H9 (cell line): Measurements from ENCODE around the gene INSM2. TPM values are rescaled to one million over a fixed set of nuclear protein-coding genes. Genes with fewer than 3 reads are reported as not detected.

Experiments
- DNase-seq: peaks from one replicate; pipeline ENCODE4 v3.0.0-alpha.2; 2017
- H2AFZ ChIP-seq: one replicate; pipeline ENCODE4 v1.6.1; 2013; ENCODE audit warnings: mild to moderate bottlenecking, low read length, control low read depth, moderate library complexity
- H2AK5ac ChIP-seq: 2 replicates; pipeline ENCODE4 v1.6.1; 2013; ENCODE audit warnings: low read length, control low read depth, mixed read lengths; ENCODE audit not compliant: insufficient read length
- H2BK120ac ChIP-seq: one replicate; pipeline ENCODE4 v1.6.1; 2013; ENCODE audit warnings: low read depth, mild to moderate bottlenecking, low read length, control low read depth, inconsistent platforms; ENCODE audit not compliant: poor library complexity, severe bottlenecking
- H2BK12ac ChIP-seq: 2 replicates; pipeline ENCODE4 v1.6.1; 2013; ENCODE audit warnings: low read length, control low read depth, mixed read lengths, low read depth; ENCODE audit not compliant: insufficient read length
- H2BK15ac ChIP-seq: 2 replicates; pipeline ENCODE4 v1.6.1; 2013; ENCODE audit warnings: low read depth, low read length, control low read depth
- H2BK20ac ChIP-seq: one replicate; pipeline ENCODE4 v1.6.1; 2013; ENCODE audit warnings: low read depth, mild to moderate bottlenecking, low read length, control low read depth, inconsistent platforms; ENCODE audit not compliant: poor library complexity, severe bottlenecking
- H2BK5ac ChIP-seq: 2 replicates; pipeline ENCODE4 v1.6.1; 2013; ENCODE audit warnings: low read length, control low read depth, mixed read lengths; ENCODE audit not compliant: insufficient read length
- H3K14ac ChIP-seq: 2 replicates; pipeline ENCODE4 v1.6.1; 2013; ENCODE audit warnings: low read length, control low read depth; ENCODE audit not compliant: insufficient read depth
- H3K18ac ChIP-seq: 2 replicates; pipeline ENCODE4 v1.6.1; 2013; ENCODE audit warnings: low read depth, mild to moderate bottlenecking, mixed read lengths, low read length, control low read depth; ENCODE audit not compliant: insufficient read length
- H3K23ac ChIP-seq: 2 replicates; pipeline ENCODE4 v1.6.1; 2013; ENCODE audit warnings: low read length, control low read depth, mixed read lengths, low read depth; ENCODE audit not compliant: insufficient read length
- H3K23me2 ChIP-seq: 2 replicates; pipeline ENCODE4 v1.6.1; 2013; ENCODE audit warnings: low read depth, mild to moderate bottlenecking, mixed read lengths, low read length, control low read depth; ENCODE audit not compliant: insufficient read length, poor library complexity, severe bottlenecking
- H3K27ac ChIP-seq: 2 replicates; pipeline ENCODE4 v1.5.1; 2013; ENCODE audit warnings: low read length, control low read depth, mixed read lengths, low read depth; ENCODE audit not compliant: insufficient read length
- H3K27me3 ChIP-seq: 2 replicates; pipeline ENCODE4 v1.6.1; 2013; ENCODE audit warnings: low read length, control low read depth, inconsistent platforms; ENCODE audit not compliant: insufficient read depth
- H3K4ac ChIP-seq: 2 replicates; pipeline ENCODE4 v1.6.1; 2013; ENCODE audit warnings: low read depth, mild to moderate bottlenecking, control low read depth, inconsistent platforms, low read length, moderate library complexity
- H3K4me1 ChIP-seq: 2 replicates; pipeline ENCODE4 v1.6.1; 2013; ENCODE audit warnings: low read length, control low read depth, inconsistent platforms; ENCODE audit not compliant: insufficient read depth
- H3K4me2 ChIP-seq: 2 replicates; pipeline ENCODE4 v1.6.1; 2013; ENCODE audit warnings: low read length, control low read depth, mixed read lengths; ENCODE audit not compliant: insufficient read length, insufficient read depth
- H3K56ac ChIP-seq: 2 replicates; pipeline ENCODE4 v1.6.1; 2013; ENCODE audit warnings: low read depth, mild to moderate bottlenecking, mixed read lengths, low read length, control low read depth; ENCODE audit not compliant: insufficient read length
- H3K79me1 ChIP-seq: 2 replicates; pipeline ENCODE4 v1.6.1; 2013; ENCODE audit warnings: low read depth, mild to moderate bottlenecking, moderate library complexity, low read length, control low read depth, inconsistent platforms; ENCODE audit not compliant: insufficient read depth, poor library complexity, severe bottlenecking
- H3K79me2 ChIP-seq: 2 replicates; pipeline ENCODE4 v1.6.1; 2013; ENCODE audit warnings: low read length, control low read depth, inconsistent platforms; ENCODE audit not compliant: insufficient read depth
- H3K9ac ChIP-seq: 2 replicates; pipeline ENCODE4 v1.6.1; 2013; ENCODE audit warnings: low read length, control low read depth, mixed read lengths; ENCODE audit not compliant: insufficient read length; ENCODE audit errors: extremely low read depth
- H3K9me3 ChIP-seq: one replicate; pipeline ENCODE4 v1.6.1; 2013; ENCODE audit warnings: low read depth, low read length, inconsistent platforms; ENCODE audit not compliant: control insufficient read depth
- H3T11ph ChIP-seq: one replicate; pipeline ENCODE4 v1.6.1; 2013; ENCODE audit warnings: mild to moderate bottlenecking, low read length, control low read depth, inconsistent platforms
- H4K20me1 ChIP-seq: one replicate; pipeline ENCODE4 v1.6.1; 2013; ENCODE audit not compliant: control insufficient read depth, insufficient read length, insufficient read depth
- H4K5ac ChIP-seq: 2 replicates; pipeline ENCODE4 v1.6.1; 2013; ENCODE audit warnings: low read depth, mild to moderate bottlenecking, mixed read lengths, low read length, control low read depth; ENCODE audit not compliant: insufficient read length
- H4K8ac ChIP-seq: replicated peaks from 2 replicates; pipeline ENCODE4 v1.6.1; 2013; ENCODE audit warnings: low read length, control low read depth, mixed read lengths, low read depth; ENCODE audit not compliant: insufficient read length
- H4K91ac ChIP-seq: 2 replicates; pipeline ENCODE4 v1.6.1; 2013; ENCODE audit warnings: low read depth, mild to moderate bottlenecking, moderate library complexity, mixed read lengths, low read length, control low read depth; ENCODE audit not compliant: insufficient read length
- H3K27ac Mint-ChIP-seq, 3 experiments: 2 replicates in 2 of 3; 3 replicates in 1 of 3; pipeline ENCODE4 v1.8.0; 2020 to 2021; ENCODE audit warnings: mixed read lengths in 3 of 3, mild to moderate bottlenecking in 1 of 3, moderate library complexity in 1 of 3
- H3K27me3 Mint-ChIP-seq: 2 replicates; pipeline ENCODE4 v1.8.0; 2021; ENCODE audit warnings: low read depth, mild to moderate bottlenecking, moderate library complexity, mixed read lengths
- H3K36me3 Mint-ChIP-seq, 3 experiments: 2 replicates in 2 of 3; 3 replicates in 1 of 3; pipeline ENCODE4 v1.8.0; 2020 to 2021; ENCODE audit warnings: low read depth in 3 of 3, mixed read lengths in 3 of 3; ENCODE audit not compliant: insufficient read depth in 1 of 3
- H3K4me1 Mint-ChIP-seq, 2 experiments: 2 replicates each; pipeline ENCODE4 v1.8.0; 2020; ENCODE audit warnings: mixed read lengths in 2 of 2
- H3K4me3 Mint-ChIP-seq, 2 experiments: 2 replicates in 1 of 2; 3 replicates in 1 of 2; pipeline ENCODE4 v1.8.0; 2020 to 2021; ENCODE audit warnings: mild to moderate bottlenecking in 2 of 2, mixed read lengths in 2 of 2, moderate library complexity in 1 of 2
- H3K9me3 Mint-ChIP-seq, 2 experiments: 2 replicates in 1 of 2; 3 replicates in 1 of 2; pipeline ENCODE4 v1.8.0; 2020; ENCODE audit warnings: mild to moderate bottlenecking in 2 of 2, mixed read lengths in 2 of 2, moderate library complexity in 1 of 2
- CTCF ChIP-seq: fragments of 200-600 bp; sonication (generic); conservative IDR thresholded peaks from 3 replicates; pipeline ENCODE4 v1.8.0; 2021; ENCODE audit warnings: antibody characterized with exemption, mild to moderate bottlenecking
- whole genome bisulfite sequencing: extraction: QIAGEN DNeasy Blood & Tissue Kit; methylation state at CpG from one replicate; pipeline ENCODE4 v1.1.7; 2013; ENCODE audit warnings: missing lambda C conversion rate, low lambda C conversion rate, mixed read lengths; ENCODE audit not compliant: insufficient read length; ENCODE audit errors: extremely low coverage; 5-methylcytosine and 5-hydroxymethylcytosine counted together
- total RNA-seq: library from RNA; stranded (reverse); gene quantifications from 2 replicates; pipeline ENCODE4 v1.2.1, GENCODE V29; 2021

Gene INSM2
- total RNA-seq, 1 experiment from 2014 or later = not detected

- Histone ChIP-seq H3K23me2 (no peaks in the 10 kb centered on the region), H3K4me1 (no peaks in the 10 kb centered on the region), H4K5ac (no peak overlapping the region), H3K9me3 (no peaks in the 10 kb centered on the region), H3K14ac (no peak overlapping the region), H3K23ac (no peak overlapping the region), H3K4ac (no peak overlapping the region), H2BK20ac (no peak overlapping the region), H2BK120ac (no peak overlapping the region), H4K8ac (no peak overlapping the region), H4K91ac (no peak overlapping the region), H2AFZ (no peak overlapping the region), H3K9ac (no peak overlapping the region), H2BK15ac (no peak overlapping the region), H3K18ac (no peak overlapping the region), H3K27ac (no peak overlapping the region), H2BK12ac (no peak overlapping the region), H3K56ac (no peak overlapping the region), H2BK5ac (no peak overlapping the region), H4K20me1 (no peaks in the 10 kb centered on the region), H3T11ph (no peak overlapping the region), H3K27me3 (no peaks in the 10 kb centered on the region), H3K79me1 (no peaks in the 10 kb centered on the region), H3K79me2 (no peaks in the 10 kb centered on the region), H3K4me2 (no peak overlapping the region), H2AK5ac (no peak overlapping the region)
- Mint-ChIP-seq H3K4me1 (no peaks in the 10 kb centered on the region), H3K27me3 (no peaks in the 10 kb centered on the region), H3K36me3 (no peaks in the 10 kb centered on the region; a peak in 1 of 7 replicates), H3K4me3 (no peak overlapping the region), H3K9me3 (no peaks in the 10 kb centered on the region; a peak in 1 of 5 replicates), H3K27ac (no peak overlapping the region)
- TF ChIP-seq CTCF = no peak
- WGBS = no CpG with 5 or more reads among the region's 1 CpG
- DNase-seq = no peak
Observed at GRCh38 chr14:35576856-35577255, 42.9 kb downstream of the INSM2 start.
